T-cell (primary cell): ENCODE data around the gene AFF1. TPM values are rescaled to one million over a fixed set of nuclear protein-coding genes. Genes with fewer than 3 reads are reported as not detected.
"Not testable (repeated sequence)": the region's sequence is repeated elsewhere in the genome, so short reads cannot be mapped to it uniquely, and the experiment has no call there.

Experiments
- ATAC-seq, 4 experiments: fragments of 200-7000 bp in 3 of 4; fragments of 150-1000 bp in 1 of 4; cut with Tn5 transposase; replicated peaks in 1 of 4; 1 replicate in 3 of 4; 2 replicates in 1 of 4; pipeline ENCODE4 v1.10.0; 2021; ENCODE audit warnings: moderate library complexity in 3 of 4, mild to moderate bottlenecking in 2 of 4, moderate number of reproducible peaks in 1 of 4
- CTCF ChIA-PET, 2 donors: fragments of 300-600 bp; sonication (Branson Sonifier 250); formaldehyde crosslinking; loops; one replicate each; lab custom pipeline; 2022; ENCODE audit warnings: antibody characterized with exemption in 2 of 2; lab: Charles Lee
- POLR2A ChIA-PET, 2 donors: fragments of 300-600 bp; sonication (Branson Sonifier 250); formaldehyde crosslinking; loops; one replicate each; lab custom pipeline; 2022; ENCODE audit warnings: antibody characterized with exemption in 2 of 2; lab: Charles Lee
- DNase-seq, 35 experiments: peaks; one replicate each; pipeline versions ENCODE4 v3.0.0 to v3.0.0-alpha.2; 2013 to 2023
- H3K27ac ChIP-seq: one replicate; pipeline ENCODE4 v1.5.1; 2013; ENCODE audit warnings: low read length
- H3K27me3 ChIP-seq, 2 experiments: replicated peaks in 1 of 2; 1 replicate in 1 of 2; 2 replicates in 1 of 2; pipeline versions ENCODE4 v1.6.1 to v1.7.0; 2013; ENCODE audit warnings: low read length in 1 of 2, mixed read lengths in 1 of 2; ENCODE audit not compliant: control insufficient read depth in 2 of 2, insufficient read depth in 2 of 2; ENCODE audit errors: extremely low read depth in 1 of 2
- H3K36me3 ChIP-seq, 2 donors: 1 replicate in 1 of 2; 2 replicates in 1 of 2; pipeline versions ENCODE4 v1.6.1 to v1.7.0; 2013; ENCODE audit warnings: low read length in 1 of 2; ENCODE audit not compliant: control insufficient read depth in 2 of 2, insufficient read depth in 1 of 2; ENCODE audit errors: extremely low read depth in 1 of 2
- H3K4me1 ChIP-seq, 2 experiments: 1 replicate in 1 of 2; 2 replicates in 1 of 2; pipeline versions ENCODE4 v1.6.1 to v1.7.0; 2013; ENCODE audit warnings: low read length in 2 of 2, mixed read lengths in 1 of 2; ENCODE audit not compliant: insufficient read depth in 2 of 2, control insufficient read depth in 1 of 2; ENCODE audit errors: extremely low read depth in 1 of 2
- H3K4me3 ChIP-seq, 2 donors: 1 replicate in 1 of 2; 2 replicates in 1 of 2; pipeline versions ENCODE4 v1.5.1 to v1.7.0; 2013; ENCODE audit warnings: mild to moderate bottlenecking in 2 of 2, low read length in 1 of 2, moderate library complexity in 1 of 2; ENCODE audit not compliant: control insufficient read depth in 1 of 2; ENCODE audit errors: extremely low read depth in 1 of 2
- H3K9me3 ChIP-seq: 2 replicates; pipeline ENCODE4 v1.7.0; 2013
- H3K27ac Mint-ChIP-seq, 2 donors: one replicate each; pipeline ENCODE4 v1.8.0; 2020 to 2021; ENCODE audit warnings: mild to moderate bottlenecking in 2 of 2, mixed read lengths in 2 of 2
- H3K27me3 Mint-ChIP-seq, 2 donors: one replicate each; pipeline ENCODE4 v1.8.0; 2021 to 2022; ENCODE audit warnings: mixed read lengths in 2 of 2
- H3K36me3 Mint-ChIP-seq: one replicate; pipeline ENCODE4 v1.8.0; 2021; ENCODE audit warnings: mixed read lengths
- H3K4me1 Mint-ChIP-seq, 3 donors: one replicate each; pipeline ENCODE4 v1.8.0; 2020 to 2022; ENCODE audit warnings: mixed read lengths in 3 of 3, mild to moderate bottlenecking in 1 of 3
- H3K4me3 Mint-ChIP-seq, 3 donors: one replicate each; pipeline ENCODE4 v1.8.0; 2020 to 2022; ENCODE audit warnings: mild to moderate bottlenecking in 3 of 3, mixed read lengths in 3 of 3, moderate library complexity in 3 of 3
- H3K9me3 Mint-ChIP-seq, 3 donors: one replicate each; pipeline ENCODE4 v1.8.0; 2020 to 2022; ENCODE audit warnings: mixed read lengths in 3 of 3
- WGBS: methylation state at CpG from one replicate; pipeline ENCODE4 v1.1.5; 2013; ENCODE audit warnings: missing lambda C conversion rate; ENCODE audit not compliant: insufficient coverage; 5-methylcytosine and 5-hydroxymethylcytosine counted together
- total RNA-seq, 35 experiments: library from RNA in 6 of 35; stranded (reverse) in 6 of 35; fragments of 120-200 nt in 1 of 35; gene quantifications; one replicate each; pipeline versions ENCODE4 v1.2.1 to v1.2.4 and lab custom pipeline; 2013 to 2026

Gene AFF1
- total RNA-seq, 5 donors from 2014 or later (not counting 1 experiment from before 2014, with no cell fraction given), result 65.3 to 112 (median 93.4) TPM

DNA sequence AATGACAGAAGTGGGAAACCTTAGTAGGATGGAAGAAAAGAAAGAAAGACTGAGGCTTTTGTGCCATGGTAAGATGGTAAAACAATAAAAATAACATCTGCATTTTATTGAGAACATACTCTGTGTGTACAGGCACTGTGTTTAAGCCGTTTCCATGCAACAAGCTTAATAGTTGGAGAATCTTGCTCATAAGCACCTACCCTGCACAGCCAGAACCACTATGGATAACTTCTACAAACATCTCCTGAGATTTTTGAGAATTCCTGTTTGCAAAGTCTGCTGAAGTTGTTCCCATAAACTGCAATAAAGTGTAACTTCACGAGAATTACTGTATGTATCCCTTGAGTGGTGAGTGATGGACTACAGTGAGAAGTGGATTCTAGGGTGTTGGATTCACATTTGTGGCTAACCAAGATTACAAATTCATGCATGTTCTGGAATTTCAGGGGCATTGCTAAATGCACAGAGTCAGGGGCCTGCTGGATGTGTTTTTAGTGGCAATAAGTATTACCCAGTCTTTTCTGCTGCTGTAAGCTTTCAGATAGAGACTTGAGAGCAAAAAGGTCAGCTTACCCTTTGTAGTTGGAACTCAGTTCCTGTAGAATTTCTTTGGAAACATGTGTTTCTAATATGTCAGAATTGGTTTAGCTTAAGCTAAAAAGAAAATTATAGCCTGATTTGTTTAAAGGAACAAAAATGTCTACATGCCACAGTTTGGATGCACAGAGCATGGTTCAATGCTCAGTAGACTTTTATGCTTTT, 132.5 kb downstream of the AFF1 start:
- Histone ChIP-seq H3K4me1 (no peaks in the 10 kb centered on the region), H3K36me3 (peaks cover 0 to 3% of the 10 kb centered on the region in 2 donors), H3K27me3 (no peaks in the 10 kb centered on the region), H3K4me3 (no peak overlapping the region), H3K9me3 (no peaks in the 10 kb centered on the region), H3K27ac (no peak overlapping the region)
- H3K27me3 Mint-ChIP-seq, result no peaks in the 10 kb centered on the region
- H3K9me3 Mint-ChIP-seq, result no peaks in the 10 kb centered on the region
- POLR2A ChIA-PET, result no interaction called here
- WGBS, result 100% methylated on average over 2 of the region's 2 CpGs
- H3K4me3 Mint-ChIP-seq, result no peak overlapping the region
- H3K36me3 Mint-ChIP-seq, result peaks cover 29% of the 10 kb centered on the region
- DNase-seq (no peak), ATAC-seq (no peak)
- H3K4me1 Mint-ChIP-seq, result peaks cover 23 to 47% (median 46%) of the 10 kb centered on the region in 3 donors
- CTCF ChIA-PET, result interaction anchor here in 1 of 2 donors (0.6 to 1.0 kb wide), 3 partner anchors 24 to 133 kb away, joined by 3 read pairs; partner anchors contain the start of gene AFF1
- H3K27ac Mint-ChIP-seq, result no peak overlapping the region

DNA sequence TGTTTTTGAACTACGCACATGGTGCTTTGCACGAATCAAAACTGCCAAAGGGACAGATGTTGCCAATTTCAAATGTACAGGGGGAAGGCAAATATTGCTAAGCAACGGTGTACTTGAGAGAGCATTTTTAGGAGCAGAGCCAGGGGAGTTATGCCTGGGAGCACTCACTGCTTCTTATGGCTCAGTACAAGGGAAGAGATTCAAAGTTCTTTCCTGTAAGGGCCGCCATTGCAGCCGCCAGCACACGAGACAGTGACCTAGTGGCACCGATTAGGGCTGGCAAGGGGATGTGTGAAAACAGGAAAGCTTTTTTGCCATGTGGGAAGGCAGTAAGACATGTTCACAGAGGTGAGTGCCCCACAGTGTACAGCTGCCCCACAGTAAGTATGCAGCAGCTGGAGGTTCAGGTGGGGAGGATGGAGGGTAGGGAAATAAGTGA, 133.8 kb downstream of the AFF1 start:
- no peaks in the 10 kb centered on the region for H3K27me3 ChIP-seq
- WGBS, result 88% methylated on average over 7 of the region's 7 CpGs
- Mint-ChIP-seq H3K4me1 (peaks cover 35 to 56% (median 55%) of the 10 kb centered on the region in 3 donors), H3K27me3 (no peaks in the 10 kb centered on the region), H3K9me3 (no peaks in the 10 kb centered on the region), H3K27ac (peak overlapping the region in 1 of 2 donors; percentile 7), H3K4me3 (no peak overlapping the region), H3K36me3 (peaks cover 27% of the 10 kb centered on the region)
- H3K36me3 ChIP-seq, result peaks cover 0 to 3% of the 10 kb centered on the region in 2 donors
- H3K27ac ChIP-seq, result no peak overlapping the region
- DNase-seq, result no peak
- CTCF ChIA-PET, result no interaction called here
- H3K4me1 ChIP-seq, result peaks cover 0 to 9% of the 10 kb centered on the region in 2 experiments
- no peak for ATAC-seq
- no peaks in the 10 kb centered on the region for H3K9me3 ChIP-seq
- H3K4me3 ChIP-seq, result no peak overlapping the region
- POLR2A ChIA-PET, result no interaction called here

GRCh38 chr4:87069037-87069742, 134.4 kb downstream of the AFF1 start:
- no peaks in the 10 kb centered on the region for H3K9me3 ChIP-seq
- H3K27ac ChIP-seq, result no peak overlapping the region
- H3K4me3 Mint-ChIP-seq, result no peak overlapping the region
- no peak for DNase-seq
- H3K4me1 ChIP-seq, result peaks cover 1 to 14% of the 10 kb centered on the region in 2 experiments
- H3K27me3 Mint-ChIP-seq, result no peaks in the 10 kb centered on the region
- WGBS, result 100% methylated on average over 1 of the region's 3 CpGs
- CTCF ChIA-PET, result no interaction called here
- peak overlapping the region in 1 of 2 donors; percentile 50 for H3K27ac Mint-ChIP-seq
- no peaks in the 10 kb centered on the region for H3K27me3 ChIP-seq
- POLR2A ChIA-PET, result no interaction called here
- peaks cover 0 to 3% of the 10 kb centered on the region in 2 donors for H3K36me3 ChIP-seq
- peaks cover 36 to 56% (median 55%) of the 10 kb centered on the region in 3 donors for H3K4me1 Mint-ChIP-seq
- H3K9me3 Mint-ChIP-seq, result no peaks in the 10 kb centered on the region
- H3K4me3 ChIP-seq, result no peak overlapping the region
- no peak for ATAC-seq
- H3K36me3 Mint-ChIP-seq, result peaks cover 22% of the 10 kb centered on the region

- peaks cover 11% of the 10 kb centered on the region for H3K36me3 Mint-ChIP-seq
- H3K27me3 Mint-ChIP-seq, result no peaks in the 10 kb centered on the region
- Histone ChIP-seq H3K36me3 (no peaks in the 10 kb centered on the region), H3K27ac (no peak overlapping the region), H3K4me3 (no peak overlapping the region), H3K9me3 (no peaks in the 10 kb centered on the region), H3K27me3 (no peaks in the 10 kb centered on the region), H3K4me1 (peaks cover 3 to 17% of the 10 kb centered on the region in 2 experiments)
- no peak for DNase-seq
- ChIA-PET POLR2A (interaction anchor here (0.6 to 0.7 kb wide), 3 partner anchors 12 to 118 kb away, joined by 3 to 10 read pairs (median 4); no protein-coding TSS in a partner anchor), CTCF (no interaction called here)
- no CpG with 5 or more reads among the region's 3 CpGs for WGBS
- no peaks in the 10 kb centered on the region for H3K9me3 Mint-ChIP-seq
- no peak overlapping the region for H3K4me3 Mint-ChIP-seq
- no peak for ATAC-seq
- peak overlapping the region; percentile 13 to 18 for H3K27ac Mint-ChIP-seq
- peaks cover 37 to 55% (median 51%) of the 10 kb centered on the region in 3 donors for H3K4me1 Mint-ChIP-seq
Observed at GRCh38 chr4:87071401-87071800, 136.6 kb downstream of the AFF1 start.

GRCh38 chr4:87072545-87072944, 137.7 kb downstream of the AFF1 start:
- H3K36me3 Mint-ChIP-seq, H3K27me3 ChIP-seq, H3K9me3 ChIP-seq, H3K36me3 ChIP-seq, H3K4me3 ChIP-seq, H3K27ac ChIP-seq, ATAC-seq, DNase-seq, H3K27me3 Mint-ChIP-seq, POLR2A ChIA-PET, H3K9me3 Mint-ChIP-seq: not testable (repeated sequence)
- H3K4me1 ChIP-seq, result peaks cover 3 to 17% of the 10 kb centered on the region in 2 experiments
- CTCF ChIA-PET, result interaction anchor here in 1 of 2 donors (0.7 kb wide), 1 partner anchor 8 kb away, joined by 4 read pairs; no protein-coding TSS in a partner anchor
- Mint-ChIP-seq H3K4me3 (peak overlapping the region in 1 of 3 donors; percentile 70), H3K4me1 (peaks cover 47 to 55% (median 51%) of the 10 kb centered on the region in 3 donors), H3K27ac (peak overlapping the region in 1 of 2 donors; percentile 49)
- no CpG with 5 or more reads among the region's 10 CpGs for WGBS
